ENCODE data around the gene ZFYVE28.

The ZFYVE28 gene

GRCh38 chr4:2375427-2375826 is 43.0 kb downstream of the ZFYVE28 start:
- no peak overlapping the region for H3K27ac ChIP-seq (ENCODE audit: low read length)
- H3K4me1 ChIP-seq (ENCODE audit: control insufficient read depth, insufficient read depth, low read length) = no peaks in the 10 kb centered on the region
- H3K27me3 ChIP-seq (ENCODE audit: control insufficient read depth, insufficient read depth, low read length) = no peaks in the 10 kb centered on the region
- no peak for DNase-seq (ENCODE audit: low read depth, low spot score)
- H3K4me3 ChIP-seq (ENCODE audit: low read length) = no peak overlapping the region
- H3K36me3 ChIP-seq (ENCODE audit: control insufficient read depth, insufficient read depth, low read length) = no peaks in the 10 kb centered on the region
- H3K9me3 ChIP-seq (ENCODE audit: control insufficient read depth, insufficient read depth, low read length) = no peaks in the 10 kb centered on the region
- WGBS (ENCODE audit: insufficient coverage, insufficient read length) = no CpG with 5 or more reads among the region's 10 CpGs

- WGBS (ENCODE audit: insufficient coverage, insufficient read length) = no CpG with 5 or more reads among the region's 7 CpGs
- H3K27me3 ChIP-seq (ENCODE audit: control insufficient read depth, insufficient read depth, low read length) = no peaks in the 10 kb centered on the region
These were observed 44.9 kb downstream of the ZFYVE28 start for GRCh38 chr4:2373532-2373931.

GRCh38 chr4:2372488-2373030 is 45.9 kb downstream of the ZFYVE28 start:
- no peak for DNase-seq (ENCODE audit: low read depth, low spot score)
- H3K27ac ChIP-seq (ENCODE audit: low read length) = no peak overlapping the region
- no peaks in the 10 kb centered on the region for H3K27me3 ChIP-seq (ENCODE audit: control insufficient read depth, insufficient read depth, low read length)
- no peaks in the 10 kb centered on the region for H3K9me3 ChIP-seq (ENCODE audit: control insufficient read depth, insufficient read depth, low read length)
- H3K36me3 ChIP-seq (ENCODE audit: control insufficient read depth, insufficient read depth, low read length) = no peaks in the 10 kb centered on the region
- WGBS (ENCODE audit: insufficient coverage, insufficient read length) = no CpG with 5 or more reads among the region's 14 CpGs
- H3K4me1 ChIP-seq (ENCODE audit: control insufficient read depth, insufficient read depth, low read length) = no peaks in the 10 kb centered on the region
- no peak overlapping the region; the same call in 1 of the 2 replicates for H3K4me3 ChIP-seq (ENCODE audit: low read length)

More at GRCh38 chr4:2373532-2373931, 44.9 kb downstream of the ZFYVE28 start:
- no peak overlapping the region for H3K4me3 ChIP-seq (ENCODE audit: low read length)
- H3K9me3 ChIP-seq (ENCODE audit: control insufficient read depth, insufficient read depth, low read length) = no peaks in the 10 kb centered on the region
- no peaks in the 10 kb centered on the region for H3K36me3 ChIP-seq (ENCODE audit: control insufficient read depth, insufficient read depth, low read length)
- DNase-seq (ENCODE audit: low read depth, low spot score) = no peak
- no peak overlapping the region for H3K27ac ChIP-seq (ENCODE audit: low read length)
- no peaks in the 10 kb centered on the region for H3K4me1 ChIP-seq (ENCODE audit: control insufficient read depth, insufficient read depth, low read length)

GRCh38 chr4:2371765-2372487 is 46.5 kb downstream of the ZFYVE28 start:
- no peaks in the 10 kb centered on the region for H3K9me3 ChIP-seq (ENCODE audit: control insufficient read depth, insufficient read depth, low read length)
- H3K36me3 ChIP-seq (ENCODE audit: control insufficient read depth, insufficient read depth, low read length) = no peaks in the 10 kb centered on the region
- H3K4me3 ChIP-seq (ENCODE audit: low read length) = no peak overlapping the region; the same call in 1 of the 2 replicates
- H3K27ac ChIP-seq (ENCODE audit: low read length) = no peak overlapping the region
- WGBS (ENCODE audit: insufficient coverage, insufficient read length) = no CpG with 5 or more reads among the region's 27 CpGs
- DNase-seq (ENCODE audit: low read depth, low spot score) = no peak
- H3K27me3 ChIP-seq (ENCODE audit: control insufficient read depth, insufficient read depth, low read length) = no peaks in the 10 kb centered on the region
- H3K4me1 ChIP-seq (ENCODE audit: control insufficient read depth, insufficient read depth, low read length) = no peaks in the 10 kb centered on the region

GRCh38 chr4:2370597-2371320 is 47.7 kb downstream of the ZFYVE28 start:
- H3K4me3 ChIP-seq (ENCODE audit: low read length) = no peak overlapping the region
- H3K9me3 ChIP-seq (ENCODE audit: control insufficient read depth, insufficient read depth, low read length) = no peaks in the 10 kb centered on the region
- no peaks in the 10 kb centered on the region for H3K27me3 ChIP-seq (ENCODE audit: control insufficient read depth, insufficient read depth, low read length)
- H3K36me3 ChIP-seq (ENCODE audit: control insufficient read depth, insufficient read depth, low read length) = no peaks in the 10 kb centered on the region
- no peak for DNase-seq (ENCODE audit: low read depth, low spot score)
- no peaks in the 10 kb centered on the region for H3K4me1 ChIP-seq (ENCODE audit: control insufficient read depth, insufficient read depth, low read length)
- WGBS (ENCODE audit: insufficient coverage, insufficient read length) = no CpG with 5 or more reads among the region's 26 CpGs
- no peak overlapping the region for H3K27ac ChIP-seq (ENCODE audit: low read length)

- Histone ChIP-seq H3K27me3 (ENCODE audit: control insufficient read depth, insufficient read depth, low read length) (no peaks in the 10 kb centered on the region), H3K27ac (ENCODE audit: low read length) (no peak overlapping the region), H3K4me1 (ENCODE audit: control insufficient read depth, insufficient read depth, low read length) (no peaks in the 10 kb centered on the region), H3K4me3 (ENCODE audit: low read length) (no peak overlapping the region), H3K9me3 (ENCODE audit: control insufficient read depth, insufficient read depth, low read length) (no peaks in the 10 kb centered on the region), H3K36me3 (ENCODE audit: control insufficient read depth, insufficient read depth, low read length) (no peaks in the 10 kb centered on the region)
- no peak for DNase-seq (ENCODE audit: low read depth, low spot score)
- WGBS (ENCODE audit: insufficient coverage, insufficient read length) = no CpG with 5 or more reads among the region's 4 CpGs
These were observed 49.6 kb downstream of the ZFYVE28 start for GRCh38 chr4:2368746-2369437.

GRCh38 chr4:2367626-2368025 is 50.8 kb downstream of the ZFYVE28 start:
- Histone ChIP-seq H3K4me3 (ENCODE audit: low read length) (no peak overlapping the region), H3K36me3 (ENCODE audit: control insufficient read depth, insufficient read depth, low read length) (no peaks in the 10 kb centered on the region), H3K4me1 (ENCODE audit: control insufficient read depth, insufficient read depth, low read length) (no peaks in the 10 kb centered on the region), H3K27ac (ENCODE audit: low read length) (no peak overlapping the region), H3K9me3 (ENCODE audit: control insufficient read depth, insufficient read depth, low read length) (no peaks in the 10 kb centered on the region), H3K27me3 (ENCODE audit: control insufficient read depth, insufficient read depth, low read length) (no peaks in the 10 kb centered on the region)
- no peak for DNase-seq (ENCODE audit: low read depth, low spot score)
- whole genome bisulfite sequencing (ENCODE audit: insufficient coverage, insufficient read length) = no CpG with 5 or more reads among the region's 7 CpGs

- no peak for DNase-seq (ENCODE audit: low read depth, low spot score)
- WGBS (ENCODE audit: insufficient coverage, insufficient read length) = no CpG with 5 or more reads among the region's 20 CpGs
- H3K27ac ChIP-seq (ENCODE audit: low read length) = no peak overlapping the region
- H3K4me3 ChIP-seq (ENCODE audit: low read length) = no peak overlapping the region
- H3K4me1 ChIP-seq (ENCODE audit: control insufficient read depth, insufficient read depth, low read length) = no peaks in the 10 kb centered on the region
- no peaks in the 10 kb centered on the region for H3K27me3 ChIP-seq (ENCODE audit: control insufficient read depth, insufficient read depth, low read length)
- no peaks in the 10 kb centered on the region for H3K36me3 ChIP-seq (ENCODE audit: control insufficient read depth, insufficient read depth, low read length)
- no peaks in the 10 kb centered on the region for H3K9me3 ChIP-seq (ENCODE audit: control insufficient read depth, insufficient read depth, low read length)
These were observed 51.9 kb downstream of the ZFYVE28 start for GRCh38 chr4:2366252-2367192.

- no peak for DNase-seq (ENCODE audit: low read depth, low spot score)
- H3K36me3 ChIP-seq (ENCODE audit: control insufficient read depth, insufficient read depth, low read length) = no peaks in the 10 kb centered on the region
- no peak overlapping the region for H3K4me3 ChIP-seq (ENCODE audit: low read length)
- no peaks in the 10 kb centered on the region for H3K4me1 ChIP-seq (ENCODE audit: control insufficient read depth, insufficient read depth, low read length)
- no peaks in the 10 kb centered on the region for H3K27me3 ChIP-seq (ENCODE audit: control insufficient read depth, insufficient read depth, low read length)
- H3K9me3 ChIP-seq (ENCODE audit: control insufficient read depth, insufficient read depth, low read length) = no peaks in the 10 kb centered on the region
- no CpG with 5 or more reads among the region's 9 CpGs for WGBS (ENCODE audit: insufficient coverage, insufficient read length)
- H3K27ac ChIP-seq (ENCODE audit: low read length) = no peak overlapping the region
These were observed 52.6 kb downstream of the ZFYVE28 start for GRCh38 chr4:2365913-2366210.

Data from iPS DF 6.9 (cell line).